ENCODE measurements around the gene BACE1. TPM values are rescaled to one million over a fixed set of nuclear protein-coding genes. Genes with fewer than 3 reads are reported as not detected.

Gene BACE1
- total RNA-seq, 1 donor from 2014 or later: 37.4 TPM

DNA sequence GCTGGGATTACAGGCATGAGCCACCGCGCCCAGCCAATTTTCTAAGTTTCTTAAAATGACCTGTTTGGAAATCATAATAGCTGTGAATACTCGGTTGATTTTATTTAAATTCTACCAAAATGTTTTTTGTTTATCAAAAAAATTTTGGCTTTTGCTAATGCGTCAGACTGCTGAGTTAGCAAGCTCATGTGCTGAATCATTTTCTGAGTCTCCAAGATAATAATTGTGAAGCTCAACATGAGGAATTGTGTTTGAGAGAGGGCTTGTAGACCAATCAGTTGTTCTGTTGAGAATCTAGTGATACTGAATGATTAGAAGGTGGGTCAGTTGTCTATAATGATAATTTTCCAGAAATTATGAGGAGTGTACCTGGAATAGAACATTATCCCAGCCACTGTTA is 67.7 kb downstream of the BACE1 start:
- no peaks in the 10 kb centered on the region for H3K4me1 Mint-ChIP-seq (ENCODE audit: unreplicated experiment)
- peaks cover 42% of the 10 kb centered on the region for H3K36me3 Mint-ChIP-seq
- no peaks in the 10 kb centered on the region for H3K27me3 Mint-ChIP-seq
- no peak overlapping the region for H3K4me3 Mint-ChIP-seq
- no peak for DNase-seq (ENCODE audit: extremely low spot score, unreplicated experiment)
- no peaks in the 10 kb centered on the region for H3K9me3 Mint-ChIP-seq
- H3K27ac Mint-ChIP-seq: no peak overlapping the region
- TF ChIP-seq CTCF (conservative IDR thresholded peaks at IDR 0.05): no peak

- peaks cover 2% of the 10 kb centered on the region for H3K4me1 Mint-ChIP-seq (ENCODE audit: unreplicated experiment)
- H3K36me3 Mint-ChIP-seq: peaks cover 18% of the 10 kb centered on the region
- no peak overlapping the region for H3K27ac Mint-ChIP-seq
- TF ChIP-seq CTCF (conservative IDR thresholded peaks at IDR 0.05): no peak
- H3K27me3 Mint-ChIP-seq: no peaks in the 10 kb centered on the region
- DNase-seq (ENCODE audit: extremely low spot score, unreplicated experiment): no peak
- no peak overlapping the region for H3K4me3 Mint-ChIP-seq
- H3K9me3 Mint-ChIP-seq: no peaks in the 10 kb centered on the region
These were observed 76.8 kb downstream of the BACE1 start for GRCh38 chr11:117239295-117239694.

GRCh38 chr11:117238221-117238620 is 77.8 kb downstream of the BACE1 start:
- no peaks in the 10 kb centered on the region for H3K9me3 Mint-ChIP-seq
- H3K4me1 Mint-ChIP-seq (ENCODE audit: unreplicated experiment): peaks cover 13% of the 10 kb centered on the region
- no peak overlapping the region for H3K4me3 Mint-ChIP-seq
- no peak for DNase-seq (ENCODE audit: extremely low spot score, unreplicated experiment)
- H3K36me3 Mint-ChIP-seq: peaks cover 15% of the 10 kb centered on the region
- H3K27me3 Mint-ChIP-seq: no peaks in the 10 kb centered on the region
- no peak for TF ChIP-seq CTCF (conservative IDR thresholded peaks at IDR 0.05)
- H3K27ac Mint-ChIP-seq: no peak overlapping the region

Other genes with a start within 250 kb of the BACE1 start
- 39.0 and 39.9 TPM in 2 replicates for gene SIK3, start 217.8 kb downstream of the BACE1 start, total RNA-seq (ENCODE audit: low replicate concordance)
- 94.5 and 101 TPM in 2 replicates for gene PAFAH1B2, start 172.0 kb downstream of the BACE1 start, total RNA-seq (ENCODE audit: low replicate concordance)
- 53.1 and 62.0 TPM in 2 replicates for gene SIDT2, start 137.5 kb downstream of the BACE1 start, total RNA-seq (ENCODE audit: low replicate concordance)
- 97.9 and 106 TPM in 2 replicates for gene TAGLN, start 116.9 kb downstream of the BACE1 start, total RNA-seq (ENCODE audit: low replicate concordance)
- gene PCSK7, start 84.2 kb downstream of the BACE1 start, total RNA-seq (ENCODE audit: low replicate concordance): 54.6 and 61.1 TPM in 2 replicates
- gene RNF214, start 83.6 kb downstream of the BACE1 start, total RNA-seq (ENCODE audit: low replicate concordance): 29.0 and 34.7 TPM in 2 replicates
- 5.9 and 12.8 TPM in 2 replicates for gene BACE1-AS, start 24.9 kb downstream of the BACE1 start, total RNA-seq (ENCODE audit: low replicate concordance)
- gene CEP164, start 11.6 kb upstream of the BACE1 start, total RNA-seq (ENCODE audit: low replicate concordance): 28.0 and 42.1 TPM in 2 replicates